ENCODE measurements around the gene IL34. TPM values are rescaled to one million over a fixed set of nuclear protein-coding genes. Genes with fewer than 3 reads are reported as not detected.

The IL34 gene
- total RNA-seq, 2 experiments from 2014 or later = not detected

GRCh38 chr16:70680495-70681381 is 34.4 kb downstream of the IL34 start:
- ATAC-seq = no peak
- peaks cover 20% of the 10 kb centered on the region for H3K27me3 Mint-ChIP-seq

GRCh38 chr16:70681382-70682238 is 35.3 kb downstream of the IL34 start:
- no peak overlapping the region for H3K27ac Mint-ChIP-seq
- no peak for ATAC-seq
- H3K4me1 Mint-ChIP-seq = peaks cover 11% of the 10 kb centered on the region
- H3K27me3 Mint-ChIP-seq = peaks cover 25% of the 10 kb centered on the region
- CTCF ChIA-PET = interaction anchor here (0.6 to 6.6 kb wide), 7 partner anchors 14 to 90 kb away, joined by 3 to 54 read pairs (median 4); no protein-coding TSS in a partner anchor
- DNase-seq = no peak
- H3K4me3 Mint-ChIP-seq = no peak overlapping the region
- no peaks in the 10 kb centered on the region for H3K9me3 Mint-ChIP-seq (ENCODE audit: low read depth)
- no peaks in the 10 kb centered on the region for H3K36me3 Mint-ChIP-seq

More at GRCh38 chr16:70680495-70681381, 34.4 kb downstream of the IL34 start:
- CTCF ChIA-PET = interaction anchor here (0.6 to 6.6 kb wide), 5 partner anchors 12 to 91 kb away, joined by 3 to 54 read pairs (median 3); no protein-coding TSS in a partner anchor
- H3K36me3 Mint-ChIP-seq = no peaks in the 10 kb centered on the region
- no peak overlapping the region for H3K4me3 Mint-ChIP-seq
- no peak overlapping the region for H3K27ac Mint-ChIP-seq
- H3K4me1 Mint-ChIP-seq = peaks cover 10% of the 10 kb centered on the region
- no peak for DNase-seq
- H3K9me3 Mint-ChIP-seq (ENCODE audit: low read depth) = no peaks in the 10 kb centered on the region

- DNase-seq = no peak
- Mint-ChIP-seq H3K27me3 (peaks cover 30% of the 10 kb centered on the region), H3K4me1 (peaks cover 11% of the 10 kb centered on the region), H3K4me3 (no peak overlapping the region), H3K27ac (peak overlapping the region; percentile 28), H3K9me3 (ENCODE audit: low read depth) (no peaks in the 10 kb centered on the region), H3K36me3 (no peaks in the 10 kb centered on the region)
- CTCF ChIA-PET = interaction anchor here (1.2 to 1.5 kb wide), 3 partner anchors 13 to 88 kb away, joined by 3 to 8 read pairs (median 5); no protein-coding TSS in a partner anchor
- ATAC-seq = no peak
Measured at GRCh38 chr16:70682239-70683145, 36.1 kb downstream of the IL34 start.

GRCh38 chr16:70683146-70683944 is 37.0 kb downstream of the IL34 start:
- Mint-ChIP-seq H3K27me3 (peaks cover 30% of the 10 kb centered on the region), H3K9me3 (ENCODE audit: low read depth) (no peaks in the 10 kb centered on the region), H3K27ac (no peak overlapping the region), H3K4me1 (peaks cover 11% of the 10 kb centered on the region), H3K36me3 (no peaks in the 10 kb centered on the region), H3K4me3 (no peak overlapping the region)
- ATAC-seq = no peak
- CTCF ChIA-PET = interaction anchor here (1.2 kb wide), 2 partner anchors 12 to 88 kb away, joined by 3 to 8 read pairs; no protein-coding TSS in a partner anchor
- no peak for DNase-seq

- H3K27ac Mint-ChIP-seq = no peak overlapping the region
- no peak overlapping the region for H3K4me3 Mint-ChIP-seq
- DNase-seq (no peak), ATAC-seq (no peak)
- peaks cover 5% of the 10 kb centered on the region for H3K4me1 Mint-ChIP-seq
- H3K27me3 Mint-ChIP-seq = peaks cover 30% of the 10 kb centered on the region
- H3K36me3 Mint-ChIP-seq = no peaks in the 10 kb centered on the region
- CTCF ChIA-PET = interaction anchor here (1.2 kb wide), 1 partner anchor 87 kb away, joined by 3 read pairs; no protein-coding TSS in a partner anchor
- no peaks in the 10 kb centered on the region for H3K9me3 Mint-ChIP-seq (ENCODE audit: low read depth)
Measured at GRCh38 chr16:70684146-70685060, 38.0 kb downstream of the IL34 start.

- Mint-ChIP-seq H3K4me1 (peaks cover 5% of the 10 kb centered on the region), H3K27me3 (peaks cover 30% of the 10 kb centered on the region), H3K9me3 (ENCODE audit: low read depth) (no peaks in the 10 kb centered on the region), H3K4me3 (no peak overlapping the region), H3K27ac (no peak overlapping the region), H3K36me3 (no peaks in the 10 kb centered on the region)
- DNase-seq = no peak
- CTCF ChIA-PET = interaction anchor here (1.2 kb wide), 1 partner anchor 86 kb away, joined by 3 read pairs; no protein-coding TSS in a partner anchor
- peak; percentile 49 for ATAC-seq
Measured at GRCh38 chr16:70685061-70685937, 38.9 kb downstream of the IL34 start.

GRCh38 chr16:70685938-70686375 is 39.6 kb downstream of the IL34 start, which contains the start of gene MTSS2:
TSS of gene MTSS2 (minus strand) at chr16:70686053. CDS start at chr16:70685791, 262 bp downstream.
- peak; percentile 41 for ATAC-seq
- no peak for DNase-seq
- Mint-ChIP-seq H3K4me3 (no peak within 1 kb of the TSS), H3K36me3 (no peaks in the 10 kb centered on the region), H3K4me1 (peaks cover 4% of the 10 kb centered on the region), H3K27ac (no peak within 1 kb of the TSS), H3K9me3 (ENCODE audit: low read depth) (no peaks in the 10 kb centered on the region), H3K27me3 (peaks cover 30% of the 10 kb centered on the region)
- CTCF ChIA-PET = no interaction called here

GRCh38 chr16:70686376-70687101 is 40.2 kb downstream of the IL34 start:
- no peak for DNase-seq
- no peak overlapping the region for H3K4me3 Mint-ChIP-seq
- peaks cover 30% of the 10 kb centered on the region for H3K27me3 Mint-ChIP-seq
- CTCF ChIA-PET = interaction anchor here (1.2 kb wide), 1 partner anchor 51 kb away, joined by 6 read pairs; no protein-coding TSS in a partner anchor
- H3K4me1 Mint-ChIP-seq = peaks cover 4% of the 10 kb centered on the region
- H3K9me3 Mint-ChIP-seq (ENCODE audit: low read depth) = no peaks in the 10 kb centered on the region
- no peak overlapping the region for H3K27ac Mint-ChIP-seq
- H3K36me3 Mint-ChIP-seq = no peaks in the 10 kb centered on the region
- ATAC-seq = no peak

GRCh38 chr16:70687102-70687511 is 40.7 kb downstream of the IL34 start:
- Mint-ChIP-seq H3K27ac (no peak overlapping the region), H3K9me3 (ENCODE audit: low read depth) (no peaks in the 10 kb centered on the region), H3K36me3 (no peaks in the 10 kb centered on the region), H3K4me1 (peaks cover 4% of the 10 kb centered on the region), H3K27me3 (peaks cover 30% of the 10 kb centered on the region), H3K4me3 (no peak overlapping the region)
- CTCF ChIA-PET = interaction anchor here (1.2 to 1.6 kb wide), 3 partner anchors 8 to 84 kb away, joined by 3 to 7 read pairs (median 6); no protein-coding TSS in a partner anchor
- no peak for ATAC-seq
- DNase-seq = no peak
